T-cell (primary cell): ENCODE measurements around the gene LYVE1. TPM values are rescaled to one million over a fixed set of nuclear protein-coding genes. Genes with fewer than 3 reads are reported as not detected.

ENCODE experiments used
- ATAC-seq, 4 experiments: fragments of 200-7000 bp in 3 of 4; fragments of 150-1000 bp in 1 of 4; cut with Tn5 transposase; replicated peaks in 1 of 4; 1 replicate in 3 of 4; 2 replicates in 1 of 4; pipeline ENCODE4 v1.10.0; 2021; ENCODE audit warnings: moderate library complexity in 3 of 4, mild to moderate bottlenecking in 2 of 4, moderate number of reproducible peaks in 1 of 4
- CTCF ChIA-PET, 2 donors: fragments of 300-600 bp; sonication (Branson Sonifier 250); formaldehyde crosslinking; loops; one replicate each; lab custom pipeline; 2022; ENCODE audit warnings: antibody characterized with exemption in 2 of 2; lab: Charles Lee
- POLR2A ChIA-PET, 2 donors: fragments of 300-600 bp; sonication (Branson Sonifier 250); formaldehyde crosslinking; loops; one replicate each; lab custom pipeline; 2022; ENCODE audit warnings: antibody characterized with exemption in 2 of 2; lab: Charles Lee
- DNase-seq, 35 experiments: peaks; one replicate each; pipeline versions ENCODE4 v3.0.0 to v3.0.0-alpha.2; 2013 to 2023
- H3K27ac ChIP-seq: one replicate; pipeline ENCODE4 v1.5.1; 2013; ENCODE audit warnings: low read length
- H3K27me3 ChIP-seq, 2 experiments: replicated peaks in 1 of 2; 1 replicate in 1 of 2; 2 replicates in 1 of 2; pipeline versions ENCODE4 v1.6.1 to v1.7.0; 2013; ENCODE audit warnings: low read length in 1 of 2, mixed read lengths in 1 of 2; ENCODE audit not compliant: control insufficient read depth in 2 of 2, insufficient read depth in 2 of 2; ENCODE audit errors: extremely low read depth in 1 of 2
- H3K36me3 ChIP-seq, 2 donors: 1 replicate in 1 of 2; 2 replicates in 1 of 2; pipeline versions ENCODE4 v1.6.1 to v1.7.0; 2013; ENCODE audit warnings: low read length in 1 of 2; ENCODE audit not compliant: control insufficient read depth in 2 of 2, insufficient read depth in 1 of 2; ENCODE audit errors: extremely low read depth in 1 of 2
- H3K4me1 ChIP-seq, 2 experiments: 1 replicate in 1 of 2; 2 replicates in 1 of 2; pipeline versions ENCODE4 v1.6.1 to v1.7.0; 2013; ENCODE audit warnings: low read length in 2 of 2, mixed read lengths in 1 of 2; ENCODE audit not compliant: insufficient read depth in 2 of 2, control insufficient read depth in 1 of 2; ENCODE audit errors: extremely low read depth in 1 of 2
- H3K4me3 ChIP-seq, 2 donors: 1 replicate in 1 of 2; 2 replicates in 1 of 2; pipeline versions ENCODE4 v1.5.1 to v1.7.0; 2013; ENCODE audit warnings: mild to moderate bottlenecking in 2 of 2, low read length in 1 of 2, moderate library complexity in 1 of 2; ENCODE audit not compliant: control insufficient read depth in 1 of 2; ENCODE audit errors: extremely low read depth in 1 of 2
- H3K9me3 ChIP-seq: 2 replicates; pipeline ENCODE4 v1.7.0; 2013
- H3K27ac Mint-ChIP-seq, 2 donors: one replicate each; pipeline ENCODE4 v1.8.0; 2020 to 2021; ENCODE audit warnings: mild to moderate bottlenecking in 2 of 2, mixed read lengths in 2 of 2
- H3K27me3 Mint-ChIP-seq, 2 donors: one replicate each; pipeline ENCODE4 v1.8.0; 2021 to 2022; ENCODE audit warnings: mixed read lengths in 2 of 2
- H3K36me3 Mint-ChIP-seq: one replicate; pipeline ENCODE4 v1.8.0; 2021; ENCODE audit warnings: mixed read lengths
- H3K4me1 Mint-ChIP-seq, 3 donors: one replicate each; pipeline ENCODE4 v1.8.0; 2020 to 2022; ENCODE audit warnings: mixed read lengths in 3 of 3, mild to moderate bottlenecking in 1 of 3
- H3K4me3 Mint-ChIP-seq, 3 donors: one replicate each; pipeline ENCODE4 v1.8.0; 2020 to 2022; ENCODE audit warnings: mild to moderate bottlenecking in 3 of 3, mixed read lengths in 3 of 3, moderate library complexity in 3 of 3
- H3K9me3 Mint-ChIP-seq, 3 donors: one replicate each; pipeline ENCODE4 v1.8.0; 2020 to 2022; ENCODE audit warnings: mixed read lengths in 3 of 3
- WGBS: methylation state at CpG from one replicate; pipeline ENCODE4 v1.1.5; 2013; ENCODE audit warnings: missing lambda C conversion rate; ENCODE audit not compliant: insufficient coverage; 5-methylcytosine and 5-hydroxymethylcytosine counted together
- total RNA-seq, 35 experiments: library from RNA in 6 of 35; stranded (reverse) in 6 of 35; fragments of 120-200 nt in 1 of 35; gene quantifications; one replicate each; pipeline versions ENCODE4 v1.2.1 to v1.2.4 and lab custom pipeline; 2013 to 2026

LYVE1 gene
- total RNA-seq, 5 donors from 2014 or later (not counting 1 experiment from before 2014, with no cell fraction given), result 0.33 to 0.61 (median 0.38) TPM; not detected in 2

- Histone ChIP-seq H3K36me3 (no peaks in the 10 kb centered on the region), H3K9me3 (no peaks in the 10 kb centered on the region), H3K4me1 (no peaks in the 10 kb centered on the region), H3K4me3 (no peak overlapping the region), H3K27me3 (peaks cover 0 to 9% of the 10 kb centered on the region in 2 experiments), H3K27ac (no peak overlapping the region)
- H3K27me3 Mint-ChIP-seq, result peaks cover 10 to 11% of the 10 kb centered on the region in 2 donors
- 43% methylated on average over 1 of the region's 3 CpGs for WGBS
- no peaks in the 10 kb centered on the region for H3K4me1 Mint-ChIP-seq
- no peak overlapping the region for H3K4me3 Mint-ChIP-seq
- H3K36me3 Mint-ChIP-seq, result no peaks in the 10 kb centered on the region
- ATAC-seq (no peak), DNase-seq (no peak)
- ChIA-PET POLR2A (no interaction called here), CTCF (no interaction called here)
- H3K9me3 Mint-ChIP-seq, result no peaks in the 10 kb centered on the region
- no peak overlapping the region for H3K27ac Mint-ChIP-seq
These were observed 11.2 kb upstream of the LYVE1 start for GRCh38 chr11:10579700-10580099.

DNA sequence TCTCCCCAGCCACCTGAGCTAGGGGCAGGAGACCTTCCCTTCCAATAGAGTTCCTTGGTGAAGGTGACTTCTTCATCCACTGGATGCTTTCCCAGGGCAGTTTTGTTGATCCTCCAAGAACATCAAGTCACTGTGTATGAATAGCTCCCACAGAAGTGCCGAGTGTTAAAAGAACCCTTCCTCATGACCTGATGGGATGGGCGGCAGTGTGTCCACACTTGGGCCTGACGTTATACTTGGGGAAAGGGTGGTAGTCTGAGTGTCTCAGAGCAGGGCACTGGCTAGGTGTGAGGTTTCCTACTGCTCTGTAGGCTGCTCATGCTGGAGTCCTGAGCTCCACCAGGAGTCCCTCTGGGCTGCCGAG is 7.6 kb upstream of the LYVE1 start:
- POLR2A ChIA-PET, result no interaction called here
- H3K4me3 Mint-ChIP-seq, result no peak overlapping the region
- no peaks in the 10 kb centered on the region for H3K4me1 Mint-ChIP-seq
- ATAC-seq, result no peak
- Histone ChIP-seq H3K9me3 (no peaks in the 10 kb centered on the region), H3K27me3 (peaks cover 0 to 5% of the 10 kb centered on the region in 2 experiments), H3K4me1 (no peaks in the 10 kb centered on the region), H3K27ac (no peak overlapping the region), H3K36me3 (no peaks in the 10 kb centered on the region), H3K4me3 (no peak overlapping the region)
- no peaks in the 10 kb centered on the region for H3K36me3 Mint-ChIP-seq
- 100% methylated on average over 1 of the region's 4 CpGs for WGBS
- H3K27ac Mint-ChIP-seq, result no peak overlapping the region
- peaks cover 5 to 10% of the 10 kb centered on the region in 2 donors for H3K27me3 Mint-ChIP-seq
- CTCF ChIA-PET, result interaction anchor here in 1 of 2 donors (0.6 kb wide), 1 partner anchor 1704 kb away, joined by 3 read pairs; no protein-coding TSS in a partner anchor
- no peaks in the 10 kb centered on the region for H3K9me3 Mint-ChIP-seq
- no peak for DNase-seq

GRCh38 chr11:10575346-10576034 is 7.0 kb upstream of the LYVE1 start:
- no peak overlapping the region for H3K27ac ChIP-seq
- ChIA-PET POLR2A (interaction anchor here in 1 of 2 donors (0.5 kb wide), 1 partner anchor 353 kb away, joined by 3 read pairs; no protein-coding TSS in a partner anchor), CTCF (interaction anchor here in 1 of 2 donors (0.6 kb wide), 1 partner anchor 1703 kb away, joined by 3 read pairs; no protein-coding TSS in a partner anchor)
- H3K27me3 ChIP-seq, result peaks cover 0 to 5% of the 10 kb centered on the region in 2 experiments
- no peak for DNase-seq
- ATAC-seq, result no peak
- no peaks in the 10 kb centered on the region for H3K4me1 Mint-ChIP-seq
- no peaks in the 10 kb centered on the region for H3K4me1 ChIP-seq
- H3K27me3 Mint-ChIP-seq, result peaks cover 4 to 7% of the 10 kb centered on the region in 2 donors
- H3K27ac Mint-ChIP-seq, result no peak overlapping the region
- H3K4me3 ChIP-seq, result no peak overlapping the region
- H3K9me3 Mint-ChIP-seq, result no peaks in the 10 kb centered on the region
- H3K36me3 ChIP-seq, result no peaks in the 10 kb centered on the region
- H3K9me3 ChIP-seq, result no peaks in the 10 kb centered on the region
- WGBS, result no CpG with 5 or more reads among the region's 3 CpGs
- no peak overlapping the region for H3K4me3 Mint-ChIP-seq
- H3K36me3 Mint-ChIP-seq, result no peaks in the 10 kb centered on the region

DNA sequence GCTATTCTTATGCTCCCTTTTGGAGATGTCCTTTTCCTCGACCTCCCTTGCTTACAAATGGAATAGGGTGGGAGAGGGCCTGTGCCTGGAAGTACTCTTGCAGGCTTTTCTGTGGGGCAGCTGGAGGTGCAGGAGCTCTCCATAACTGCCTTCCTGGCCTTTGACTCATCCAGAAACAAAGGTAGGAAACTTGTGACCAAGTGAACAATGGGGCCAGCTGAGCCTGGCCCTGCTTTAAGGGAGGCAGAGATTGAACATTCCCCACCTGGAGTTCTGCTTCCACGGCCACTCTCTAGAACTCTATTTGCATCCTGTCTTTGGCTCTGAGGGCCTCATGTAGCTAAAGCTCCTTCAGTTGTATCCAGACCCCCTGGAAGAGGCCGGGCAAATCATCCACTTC is 5.1 kb upstream of the LYVE1 start:
- Mint-ChIP-seq H3K27ac (no peak overlapping the region), H3K4me3 (no peak overlapping the region), H3K4me1 (no peaks in the 10 kb centered on the region), H3K36me3 (no peaks in the 10 kb centered on the region), H3K9me3 (no peaks in the 10 kb centered on the region), H3K27me3 (peaks cover 0 to 9% of the 10 kb centered on the region in 2 donors)
- Histone ChIP-seq H3K27ac (no peak overlapping the region), H3K36me3 (no peaks in the 10 kb centered on the region), H3K9me3 (no peaks in the 10 kb centered on the region), H3K4me1 (no peaks in the 10 kb centered on the region), H3K4me3 (no peak overlapping the region), H3K27me3 (no peaks in the 10 kb centered on the region)
- WGBS, result 73% methylated on average over 3 of the region's 3 CpGs
- CTCF ChIA-PET, result no interaction called here
- no peak for DNase-seq
- POLR2A ChIA-PET, result no interaction called here
- no peak for ATAC-seq

GRCh38 chr11:10573028-10573427 is 4.6 kb upstream of the LYVE1 start:
- CTCF ChIA-PET, result no interaction called here
- no peak for ATAC-seq
- peaks cover 0 to 9% of the 10 kb centered on the region in 2 donors for H3K27me3 Mint-ChIP-seq

GRCh38 chr11:10572533-10572932 is 4.1 kb upstream of the LYVE1 start:
- Mint-ChIP-seq H3K4me1 (no peaks in the 10 kb centered on the region), H3K4me3 (no peak overlapping the region), H3K9me3 (no peaks in the 10 kb centered on the region), H3K27ac (no peak overlapping the region), H3K36me3 (no peaks in the 10 kb centered on the region), H3K27me3 (peaks cover 0 to 9% of the 10 kb centered on the region in 2 donors)
- Histone ChIP-seq H3K27ac (no peak overlapping the region), H3K4me3 (no peak overlapping the region), H3K27me3 (no peaks in the 10 kb centered on the region), H3K4me1 (no peaks in the 10 kb centered on the region), H3K36me3 (no peaks in the 10 kb centered on the region), H3K9me3 (no peaks in the 10 kb centered on the region)
- ChIA-PET CTCF (no interaction called here), POLR2A (no interaction called here)
- 67% methylated on average over 1 of the region's 2 CpGs for WGBS
- ATAC-seq (no peak), DNase-seq (no peak)

More at GRCh38 chr11:10573028-10573427, 4.6 kb upstream of the LYVE1 start:
- Mint-ChIP-seq H3K4me3 (no peak overlapping the region), H3K9me3 (no peaks in the 10 kb centered on the region), H3K36me3 (no peaks in the 10 kb centered on the region), H3K4me1 (no peaks in the 10 kb centered on the region), H3K27ac (no peak overlapping the region)
- no peak overlapping the region for H3K27ac ChIP-seq
- no peaks in the 10 kb centered on the region for H3K36me3 ChIP-seq
- no peak overlapping the region for H3K4me3 ChIP-seq
- H3K27me3 ChIP-seq, result no peaks in the 10 kb centered on the region
- no peak for DNase-seq
- POLR2A ChIA-PET, result no interaction called here
- no peaks in the 10 kb centered on the region for H3K9me3 ChIP-seq
- no peaks in the 10 kb centered on the region for H3K4me1 ChIP-seq
